ENCODE results near the gene ZC3H8. TPM values are rescaled to one million over a fixed set of nuclear protein-coding genes. Genes with fewer than 3 reads are reported as not detected.

ZC3H8 gene
- total RNA-seq, 2 donors from 2014 or later = 14.3 to 45.8 TPM

GRCh38 chr2:112175958-112176573 lies 78.8 kb downstream of the ZC3H8 start:
- intact Hi-C loops (cut with DNase I) = no loop called here
- Histone ChIP-seq H3K9me3 (no peaks in the 10 kb centered on the region), H3K4me1 (no peaks in the 10 kb centered on the region), H3K27me3 (no peaks in the 10 kb centered on the region), H3K4me3 (no peak overlapping the region), H3K27ac (no peak overlapping the region), H3K36me3 (replicated peaks in 1 of 2; ENCODE audit: insufficient read depth in 1 of 2, low read depth in 2 of 2) (no peaks in the 10 kb centered on the region)
- DNase-seq (no peak), ATAC-seq (no peak)
- 86 to 92% methylated on average over 7 of the region's 7 CpGs for WGBS, 2 donors
- TF ChIP-seq POLR2A (IDR thresholded peaks at IDR 0.05) = no peak

DNA sequence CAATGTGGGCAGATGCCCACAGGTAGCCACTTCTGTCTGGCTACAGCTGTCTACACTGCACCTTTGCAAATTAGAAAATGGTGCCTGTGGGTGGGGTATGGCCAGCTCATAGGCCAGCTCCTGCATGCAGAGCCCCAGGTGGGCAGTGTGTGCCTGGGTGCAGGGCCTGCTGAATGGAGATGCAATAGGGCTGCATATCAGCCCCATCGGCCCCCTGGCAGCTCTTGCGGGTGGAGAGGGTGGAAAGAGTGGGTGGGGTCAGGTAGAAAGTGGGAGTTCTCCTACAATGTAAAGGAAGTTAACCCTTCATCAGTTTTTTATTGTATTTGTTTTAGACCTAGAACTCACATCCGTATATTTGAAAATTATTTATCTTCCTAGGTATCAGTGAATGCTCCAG lies 79.5 kb downstream of the ZC3H8 start:
- intact Hi-C loops (cut with DNase I) = no loop called here
- WGBS, 2 donors = 81 to 95% methylated on average over 3 of the region's 3 CpGs

GRCh38 chr2:112174383-112174782 lies 80.5 kb downstream of the ZC3H8 start:
- no peaks in the 10 kb centered on the region for H3K27me3 ChIP-seq
- no peaks in the 10 kb centered on the region for H3K4me1 ChIP-seq
- intact Hi-C loops (cut with DNase I) = no loop called here
- ATAC-seq (no peak), DNase-seq (no peak)
- 68 to 73% methylated on average over 4 of the region's 4 CpGs for WGBS, 2 donors
- H3K36me3 ChIP-seq (replicated peaks in 1 of 2; ENCODE audit: insufficient read depth in 1 of 2, low read depth in 2 of 2) = no peaks in the 10 kb centered on the region
- H3K4me3 ChIP-seq = no peak overlapping the region
- no peak overlapping the region for H3K27ac ChIP-seq
- TF ChIP-seq POLR2A (IDR thresholded peaks at IDR 0.05) = no peak
- TF ChIP-seq, protein P1, sequence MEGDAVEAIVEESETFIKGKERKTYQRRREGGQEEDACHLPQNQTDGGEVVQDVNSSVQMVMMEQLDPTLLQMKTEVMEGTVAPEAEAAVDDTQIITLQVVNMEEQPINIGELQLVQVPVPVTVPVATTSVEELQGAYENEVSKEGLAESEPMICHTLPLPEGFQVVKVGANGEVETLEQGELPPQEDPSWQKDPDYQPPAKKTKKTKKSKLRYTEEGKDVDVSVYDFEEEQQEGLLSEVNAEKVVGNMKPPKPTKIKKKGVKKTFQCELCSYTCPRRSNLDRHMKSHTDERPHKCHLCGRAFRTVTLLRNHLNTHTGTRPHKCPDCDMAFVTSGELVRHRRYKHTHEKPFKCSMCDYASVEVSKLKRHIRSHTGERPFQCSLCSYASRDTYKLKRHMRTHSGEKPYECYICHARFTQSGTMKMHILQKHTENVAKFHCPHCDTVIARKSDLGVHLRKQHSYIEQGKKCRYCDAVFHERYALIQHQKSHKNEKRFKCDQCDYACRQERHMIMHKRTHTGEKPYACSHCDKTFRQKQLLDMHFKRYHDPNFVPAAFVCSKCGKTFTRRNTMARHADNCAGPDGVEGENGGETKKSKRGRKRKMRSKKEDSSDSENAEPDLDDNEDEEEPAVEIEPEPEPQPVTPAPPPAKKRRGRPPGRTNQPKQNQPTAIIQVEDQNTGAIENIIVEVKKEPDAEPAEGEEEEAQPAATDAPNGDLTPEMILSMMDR (IDR thresholded peaks at IDR 0.05) = no peak
- H3K9me3 ChIP-seq = no peaks in the 10 kb centered on the region

More for the DNA sequence above, 79.5 kb downstream of the ZC3H8 start:
- Histone ChIP-seq H3K9me3 (no peaks in the 10 kb centered on the region), H3K27me3 (no peaks in the 10 kb centered on the region), H3K36me3 (replicated peaks in 1 of 2; ENCODE audit: insufficient read depth in 1 of 2, low read depth in 2 of 2) (no peaks in the 10 kb centered on the region), H3K4me3 (no peak overlapping the region), H3K27ac (no peak overlapping the region), H3K4me1 (no peaks in the 10 kb centered on the region)
- no peak for ATAC-seq
- DNase-seq = no peak
- TF ChIP-seq, protein P1 (IDR thresholded peaks at IDR 0.05) = no peak
- no peak for TF ChIP-seq POLR2A (IDR thresholded peaks at IDR 0.05)

GRCh38 chr2:112173646-112174319 lies 81.1 kb downstream of the ZC3H8 start:
- intact Hi-C loops (cut with DNase I) = no loop called here

DNA sequence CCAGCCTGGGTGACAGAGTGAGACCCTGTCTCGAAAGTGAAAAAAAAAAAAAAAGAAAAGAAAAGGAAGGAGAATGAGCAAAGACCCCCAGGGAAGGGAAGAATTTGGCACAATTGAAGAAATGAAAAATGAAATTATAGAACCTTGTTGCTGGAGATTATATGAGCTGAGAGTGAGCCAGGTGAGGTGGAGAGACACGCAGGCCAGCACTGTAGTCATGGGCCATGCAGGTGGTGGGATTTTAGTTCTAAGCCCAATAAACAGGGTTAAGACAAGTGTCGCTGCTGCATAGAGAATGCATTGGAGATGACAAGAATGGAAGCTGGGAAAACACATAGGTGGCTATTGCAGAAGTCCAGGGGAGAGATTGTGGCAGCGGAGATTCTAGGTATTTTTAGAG lies 84.3 kb downstream of the ZC3H8 start:
- no peak for TF ChIP-seq POLR2A (IDR thresholded peaks at IDR 0.05)
- TF ChIP-seq, protein P1 (IDR thresholded peaks at IDR 0.05) = no peak
- H3K4me3 ChIP-seq = no peak overlapping the region
- 90 to 94% methylated on average over 4 of the region's 4 CpGs for WGBS, 2 donors
- H3K36me3 ChIP-seq (replicated peaks in 1 of 2; ENCODE audit: insufficient read depth in 1 of 2, low read depth in 2 of 2) = no peaks in the 10 kb centered on the region
- DNase-seq = no peak
- ATAC-seq = no peak
- no peaks in the 10 kb centered on the region for H3K4me1 ChIP-seq
- no peak overlapping the region for H3K27ac ChIP-seq
- no peaks in the 10 kb centered on the region for H3K9me3 ChIP-seq
- H3K27me3 ChIP-seq = no peaks in the 10 kb centered on the region
- intact Hi-C loops (cut with DNase I) = no loop called here

More at GRCh38 chr2:112173646-112174319, 81.1 kb downstream of the ZC3H8 start:
- Histone ChIP-seq H3K36me3 (replicated peaks in 1 of 2; ENCODE audit: insufficient read depth in 1 of 2, low read depth in 2 of 2) (no peaks in the 10 kb centered on the region), H3K4me3 (no peak overlapping the region), H3K9me3 (no peaks in the 10 kb centered on the region), H3K27ac (no peak overlapping the region), H3K4me1 (no peaks in the 10 kb centered on the region), H3K27me3 (no peaks in the 10 kb centered on the region)
- DNase-seq = no peak
- TF ChIP-seq, protein P1 (IDR thresholded peaks at IDR 0.05) = no peak
- no peak for TF ChIP-seq POLR2A (IDR thresholded peaks at IDR 0.05)
- 89 to 92% methylated on average over 11 of the region's 11 CpGs for WGBS, 2 donors
- no peak for ATAC-seq
